LNCaP clone FGC (cell line): ENCODE results near the gene METAP2.

Experiments used
- DNase-seq: peaks from one replicate; pipeline ENCODE4 v3.0.0-alpha.2; 2011; ENCODE audit warnings: low read depth
- H3K4me3 ChIP-seq: 2 replicates; pipeline ENCODE4 v1.5.1; 2011; ENCODE audit warnings: mild to moderate bottlenecking, low read depth, low read length, control low read depth
- CTCF ChIP-seq: IDR thresholded peaks from 2 replicates; pipeline ENCODE4 v1.5.1; 2012; ENCODE audit warnings: mild to moderate bottlenecking; ENCODE audit not compliant: control insufficient read depth, insufficient read depth; ENCODE audit errors: extremely low read depth

Gene METAP2

GRCh38 chr12:95515197-95515596 is 41.2 kb downstream of the METAP2 start:
- no peak for TF ChIP-seq CTCF
- no peak for DNase-seq
- H3K4me3 ChIP-seq: no peak overlapping the region

- DNase-seq: no peak
- H3K4me3 ChIP-seq: no peak overlapping the region
- no peak for TF ChIP-seq CTCF
These were observed 42.8 kb downstream of the METAP2 start for GRCh38 chr12:95516757-95517156.

GRCh38 chr12:95517246-95517645 is 43.3 kb downstream of the METAP2 start:
- no peak for DNase-seq
- H3K4me3 ChIP-seq: no peak overlapping the region
- TF ChIP-seq CTCF: no peak

GRCh38 chr12:95518944-95519343 is 45.0 kb downstream of the METAP2 start:
- no peak for TF ChIP-seq CTCF
- no peak overlapping the region for H3K4me3 ChIP-seq
- DNase-seq: no peak

GRCh38 chr12:95520816-95521215 is 46.9 kb downstream of the METAP2 start:
- DNase-seq: no peak
- no peak overlapping the region for H3K4me3 ChIP-seq
- no peak for TF ChIP-seq CTCF

- TF ChIP-seq CTCF: no peak
- H3K4me3 ChIP-seq: no peak overlapping the region
- DNase-seq: no peak
These were observed 48.7 kb downstream of the METAP2 start for GRCh38 chr12:95522692-95523091.

GRCh38 chr12:95528431-95528830 is 54.5 kb downstream of the METAP2 start:
- TF ChIP-seq CTCF: no peak
- H3K4me3 ChIP-seq: no peak overlapping the region
- DNase-seq: no peak
